Skin of body (tissue), 2 donors: ENCODE data around the gene OSCP1. TPM values are rescaled to one million over a fixed set of nuclear protein-coding genes. Genes with fewer than 3 reads are reported as not detected.

ENCODE experiments used
- DNase-seq: peaks from one replicate; lab custom pipeline; 2025; lab: John Stamatoyannopoulos, UW
- total RNA-seq: library from RNA; depleted of rRNA; stranded (reverse); fragments of >200 nt; gene quantifications from one replicate; pipeline ENCODE4 v1.2.3, GENCODE V29; 2014

The OSCP1 gene
- total RNA-seq, 1 donor from 2014 or later = 10.4 TPM

- DNase-seq = no peak
Measured at GRCh38 chr1:36447450-36447849, 2.8 kb downstream of the OSCP1 start.

- DNase-seq = no peak
Measured at GRCh38 chr1:36446746-36447145, 3.5 kb downstream of the OSCP1 start.

GRCh38 chr1:36446271-36446670, 4.0 kb downstream of the OSCP1 start:
- DNase-seq = peak; percentile 10

GRCh38 chr1:36443297-36443696, 7.0 kb downstream of the OSCP1 start:
- DNase-seq = no peak

- DNase-seq = no peak
Measured at GRCh38 chr1:36442337-36442736, 7.9 kb downstream of the OSCP1 start.

GRCh38 chr1:36440646-36441045, 9.6 kb downstream of the OSCP1 start:
- no peak for DNase-seq

GRCh38 chr1:36440044-36440443, 10.2 kb downstream of the OSCP1 start:
- DNase-seq = no peak

- DNase-seq = no peak
Measured at GRCh38 chr1:36438715-36439114, 11.5 kb downstream of the OSCP1 start.

- DNase-seq = no peak
Measured at GRCh38 chr1:36436821-36437220, 13.4 kb downstream of the OSCP1 start.

GRCh38 chr1:36433102-36433501, 17.1 kb downstream of the OSCP1 start:
- DNase-seq = no peak

GRCh38 chr1:36432616-36433015, 17.6 kb downstream of the OSCP1 start:
- DNase-seq = no peak

GRCh38 chr1:36425791-36426190, 24.5 kb downstream of the OSCP1 start:
- no peak for DNase-seq

GRCh38 chr1:36421649-36422048, 28.6 kb downstream of the OSCP1 start:
- no peak for DNase-seq

- DNase-seq = peak; percentile 83
Measured at GRCh38 chr1:36420836-36421317, 29.4 kb downstream of the OSCP1 start.

- no peak for DNase-seq
Measured at GRCh38 chr1:36420409-36420808, 29.8 kb downstream of the OSCP1 start.

- no peak for DNase-seq
Measured at GRCh38 chr1:36419569-36419968, 30.7 kb downstream of the OSCP1 start.

- no peak for DNase-seq
Measured at GRCh38 chr1:36419140-36419539, 31.1 kb downstream of the OSCP1 start.

GRCh38 chr1:36417931-36418330, 32.3 kb downstream of the OSCP1 start:
- no peak for DNase-seq

- no peak for DNase-seq
Measured at GRCh38 chr1:36415661-36416326, 34.5 kb downstream of the OSCP1 start.

GRCh38 chr1:36414384-36414783, 35.9 kb downstream of the OSCP1 start:
- no peak for DNase-seq

- DNase-seq = no peak
Measured at GRCh38 chr1:36411674-36412648, 38.3 kb downstream of the OSCP1 start.

GRCh38 chr1:36408479-36408878, 41.8 kb downstream of the OSCP1 start:
- no peak for DNase-seq
